MCF 10A (cell line): ENCODE results near the gene NTN4. TPM values are rescaled to one million over a fixed set of nuclear protein-coding genes. Genes with fewer than 3 reads are reported as not detected.
A peak's percentile ranks its signal among the peaks of the same experiment; 100 is the strongest.

Experiments
- BruUV-seq: library from RNA; stranded (reverse); fragments of 400-500 nt; replicated peaks from 2 replicates; lab custom pipeline; 2021; lab: Mats Ljungman, UMichigan
- CTCF ChIA-PET: fragments of 300-600 bp; sonication (Branson Sonifier 250); formaldehyde crosslinking; extraction: SDS; loops from one replicate; lab custom pipeline; 2021; ENCODE audit warnings: antibody characterized with exemption, inconsistent platforms; lab: Yijun Ruan, JAX
- POLR2A ChIA-PET: fragments of 300-600, 350-650 bp; sonication (Branson Sonifier 250); formaldehyde crosslinking; extraction: SDS; loops from one replicate; lab custom pipeline; 2020; ENCODE audit warnings: antibody characterized with exemption, inconsistent platforms; lab: Yijun Ruan, JAX
- DNase-seq: peaks from one replicate; pipeline ENCODE4 v3.0.0-alpha.2; 2018; ENCODE audit not compliant: unreplicated experiment
- H3K27ac Mint-ChIP-seq: one replicate; pipeline ENCODE4 v1.8.0; 2022; ENCODE audit warnings: mild to moderate bottlenecking, low read depth, mixed read lengths; ENCODE audit not compliant: unreplicated experiment
- H3K27me3 Mint-ChIP-seq: one replicate; pipeline ENCODE4 v1.8.0; 2022; ENCODE audit warnings: mixed read lengths; ENCODE audit not compliant: insufficient read depth, unreplicated experiment
- H3K36me3 Mint-ChIP-seq: one replicate; pipeline ENCODE4 v1.8.0; 2022; ENCODE audit warnings: mild to moderate bottlenecking, moderate library complexity, mixed read lengths; ENCODE audit not compliant: insufficient read depth, unreplicated experiment
- H3K4me1 Mint-ChIP-seq: one replicate; pipeline ENCODE4 v1.8.0; 2022; ENCODE audit warnings: mixed read lengths; ENCODE audit not compliant: insufficient read depth, unreplicated experiment
- H3K4me3 Mint-ChIP-seq: one replicate; pipeline ENCODE4 v1.8.0; 2022; ENCODE audit warnings: mild to moderate bottlenecking, moderate library complexity, mixed read lengths; ENCODE audit not compliant: unreplicated experiment
- H3K9me3 Mint-ChIP-seq: one replicate; pipeline ENCODE4 v1.8.0; 2022; ENCODE audit warnings: mixed read lengths; ENCODE audit not compliant: unreplicated experiment
- CTCF ChIP-seq: fragments of 200-600 bp; IDR thresholded peaks from one replicate; pipeline ENCODE4 v1.8.0; 2022; ENCODE audit warnings: antibody characterized with exemption, mild to moderate bottlenecking; ENCODE audit not compliant: unreplicated experiment
- intact Hi-C: fragments of 100-400 bp; cut with micrococcal nuclease; formaldehyde crosslinking; loops from 2 replicates; pipeline ENCODE4 v1.14.1; 2022
- total RNA-seq: library from RNA; stranded (reverse); gene quantifications from 2 replicates; pipeline ENCODE4 v1.2.3, GENCODE V29; 2022

NTN4 gene
- total RNA-seq, 1 experiment from 2014 or later: 53.0 TPM

GRCh38 chr12:95764848-95765247 is 25.7 kb downstream of the NTN4 start:
- Mint-ChIP-seq H3K9me3 (no peaks in the 10 kb centered on the region), H3K27me3 (no peaks in the 10 kb centered on the region), H3K4me3 (no peak overlapping the region), H3K27ac (no peak overlapping the region), H3K36me3 (peaks cover 10% of the 10 kb centered on the region), H3K4me1 (peaks cover 18% of the 10 kb centered on the region)
- intact Hi-C loops: loop anchor here (1.0 kb wide), 1 partner anchor 38 kb away; no protein-coding TSS in a partner anchor
- TF ChIP-seq CTCF: no peak
- no TSS peak for BruUV-seq
- DNase-seq: no peak
- ChIA-PET CTCF (interaction anchor here (0.6 to 2.1 kb wide), 3 partner anchors 23 to 706 kb away, joined by 4 to 6 read pairs (median 4); no protein-coding TSS in a partner anchor), POLR2A (interaction anchor here (1.3 to 2.9 kb wide), 2 partner anchors 32 to 41 kb away, joined by 4 to 16 read pairs; no protein-coding TSS in a partner anchor)

GRCh38 chr12:95763809-95764253 is 26.7 kb downstream of the NTN4 start:
- Mint-ChIP-seq H3K9me3 (no peaks in the 10 kb centered on the region), H3K36me3 (peaks cover 12% of the 10 kb centered on the region), H3K4me1 (peaks cover 18% of the 10 kb centered on the region), H3K27ac (no peak overlapping the region), H3K27me3 (no peaks in the 10 kb centered on the region), H3K4me3 (no peak overlapping the region)
- no TSS peak for BruUV-seq
- ChIA-PET POLR2A (interaction anchor here (0.7 to 2.9 kb wide), 8 partner anchors 18 to 155 kb away, joined by 3 to 16 read pairs (median 3); partner anchors contain the start of genes NTN4 and SNRPF), CTCF (interaction anchor here (1.5 to 2.1 kb wide), 2 partner anchors 24 to 130 kb away, joined by 4 to 6 read pairs; no protein-coding TSS in a partner anchor)
- TF ChIP-seq CTCF: no peak
- intact Hi-C loops: loop anchor here (1.0 kb wide), 1 partner anchor 39 kb away; no protein-coding TSS in a partner anchor
- peak; percentile 91 for DNase-seq

- Mint-ChIP-seq H3K4me3 (no peak overlapping the region), H3K27me3 (no peaks in the 10 kb centered on the region), H3K36me3 (peaks cover 16% of the 10 kb centered on the region), H3K27ac (no peak overlapping the region), H3K4me1 (peaks cover 20% of the 10 kb centered on the region), H3K9me3 (no peaks in the 10 kb centered on the region)
- no TSS peak for BruUV-seq
- intact Hi-C loops: no loop called here
- TF ChIP-seq CTCF: no peak
- ChIA-PET POLR2A (interaction anchor here (2.9 kb wide), 1 partner anchor 43 kb away, joined by 16 read pairs; no protein-coding TSS in a partner anchor), CTCF (interaction anchor here (2.1 kb wide), 1 partner anchor 128 kb away, joined by 6 read pairs; no protein-coding TSS in a partner anchor)
- no peak for DNase-seq
Observed at GRCh38 chr12:95762123-95762785, 28.3 kb downstream of the NTN4 start.

- no peak for DNase-seq
- ChIA-PET POLR2A (interaction anchor here (0.6 kb wide), 1 partner anchor 9 kb away, joined by 4 read pairs; no protein-coding TSS in a partner anchor), CTCF (interaction anchor here (1.1 kb wide), 1 partner anchor 16 kb away, joined by 3 read pairs; no protein-coding TSS in a partner anchor)
- H3K4me1 Mint-ChIP-seq: peaks cover 13% of the 10 kb centered on the region
- H3K27me3 Mint-ChIP-seq: no peaks in the 10 kb centered on the region
- H3K4me3 Mint-ChIP-seq: no peak overlapping the region
- BruUV-seq: no TSS peak
- H3K27ac Mint-ChIP-seq: no peak overlapping the region
- TF ChIP-seq CTCF: no peak
- peaks cover 21% of the 10 kb centered on the region for H3K36me3 Mint-ChIP-seq
- intact Hi-C loops: no loop called here
- H3K9me3 Mint-ChIP-seq: no peaks in the 10 kb centered on the region
Observed at GRCh38 chr12:95760371-95760770, 30.2 kb downstream of the NTN4 start.
